NT2/D1 (cell line): ENCODE measurements around the gene THRA.

Experiments used
- SUZ12 ChIP-seq: IDR thresholded peaks from 2 replicates; pipeline ENCODE4 v1.6.1; 2011; ENCODE audit not compliant: insufficient read length, insufficient read depth; ENCODE audit errors: extremely low read depth
- YY1 ChIP-seq: IDR thresholded peaks from 2 replicates; pipeline ENCODE4 v1.6.1; 2011; ENCODE audit not compliant: insufficient read length, insufficient read depth
- ZNF274 ChIP-seq: IDR thresholded peaks from 2 replicates; pipeline ENCODE4 v1.6.1; 2011; ENCODE audit warnings: mild to moderate bottlenecking, low read depth, low read length

DNA sequence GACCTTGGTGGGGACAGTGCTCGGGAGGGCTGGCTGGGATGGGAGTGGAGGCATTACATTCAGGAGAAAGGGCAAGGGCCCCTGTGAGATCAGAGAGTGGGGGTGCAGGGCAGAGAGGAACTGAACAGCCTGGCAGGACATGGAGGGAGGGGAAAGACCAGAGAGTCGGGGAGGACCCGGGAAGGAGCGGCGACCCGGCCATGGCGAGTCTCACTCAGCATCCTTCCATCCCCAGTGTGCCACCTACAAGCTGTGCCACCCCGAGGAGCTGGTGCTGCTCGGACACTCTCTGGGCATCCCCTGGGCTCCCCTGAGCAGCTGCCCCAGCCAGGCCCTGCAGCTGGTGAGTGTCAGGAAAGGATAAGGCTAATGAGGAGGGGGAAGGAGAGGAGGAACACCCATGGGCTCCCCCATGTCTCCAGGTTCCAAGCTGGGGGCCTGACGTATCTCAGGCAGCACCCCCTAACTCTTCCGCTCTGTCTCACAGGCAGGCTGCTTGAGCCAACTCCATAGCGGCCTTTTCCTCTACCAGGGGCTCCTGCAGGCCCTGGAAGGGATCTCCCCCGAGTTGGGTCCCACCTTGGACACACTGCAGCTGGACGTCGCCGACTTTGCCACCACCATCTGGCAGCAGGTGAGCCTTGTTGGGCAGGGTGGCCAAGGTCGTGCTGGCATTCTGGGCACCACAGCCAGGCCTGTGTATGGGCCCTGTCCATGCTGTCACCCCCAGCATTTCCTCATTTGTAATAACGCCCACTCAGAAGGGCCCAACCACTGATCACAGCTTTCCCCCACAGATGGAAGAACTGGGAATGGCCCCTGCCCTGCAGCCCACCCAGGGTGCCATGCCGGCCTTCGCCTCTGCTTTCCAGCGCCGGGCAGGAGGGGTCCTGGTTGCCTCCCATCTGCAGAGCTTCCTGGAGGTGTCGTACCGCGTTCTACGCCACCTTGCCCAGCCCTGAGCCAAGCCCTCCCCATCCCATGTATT is 46.5 kb upstream of the THRA start:
- no peak for TF ChIP-seq ZNF274
- TF ChIP-seq YY1 = no peak
- TF ChIP-seq SUZ12 = no peak
